ENCODE data around the gene STEAP4. TPM values are rescaled to one million over a fixed set of nuclear protein-coding genes. Genes with fewer than 3 reads are reported as not detected.

The STEAP4 gene
- not detected for total RNA-seq

GRCh38 chr7:88306590-88307048 lies at the start of gene STEAP4:
STEAP4 (minus strand) TSS chr7:88306894; CDS start chr7:88284269, 22,625 bp downstream.
- peak within 1 kb of the TSS; percentile 27 for H3K4me3 Mint-ChIP-seq
- H3K9me3 Mint-ChIP-seq = no peaks in the 10 kb centered on the region
- peaks cover 15% of the 10 kb centered on the region for H3K27me3 Mint-ChIP-seq
- no peaks in the 10 kb centered on the region for H3K36me3 Mint-ChIP-seq (ENCODE audit: low read depth)
- DNase-seq = no peak
- ChIA-PET CTCF (interaction anchor here (1.6 kb wide), 1 partner anchor 8 kb away, joined by 3 read pairs; no protein-coding TSS in a partner anchor), POLR2A (no interaction called here)
- H3K4me1 Mint-ChIP-seq = peaks cover 5% of the 10 kb centered on the region
- H3K27ac Mint-ChIP-seq = no peak within 1 kb of the TSS

GRCh38 chr7:88355011-88355410 lies 48.3 kb upstream of the STEAP4 start:
- Mint-ChIP-seq H3K9me3 (no peaks in the 10 kb centered on the region), H3K36me3 (ENCODE audit: low read depth) (no peaks in the 10 kb centered on the region), H3K4me3 (no peak overlapping the region), H3K27ac (no peak overlapping the region), H3K27me3 (peaks cover 18% of the 10 kb centered on the region), H3K4me1 (no peaks in the 10 kb centered on the region)
- ChIA-PET POLR2A (no interaction called here), CTCF (no interaction called here)
- no peak for DNase-seq

GRCh38 chr7:88350118-88350517 lies 43.4 kb upstream of the STEAP4 start:
- no peak for DNase-seq
- ChIA-PET CTCF (no interaction called here), POLR2A (no interaction called here)
- H3K4me3 Mint-ChIP-seq = no peak overlapping the region
- peaks cover 22% of the 10 kb centered on the region for H3K27me3 Mint-ChIP-seq
- H3K36me3 Mint-ChIP-seq (ENCODE audit: low read depth) = no peaks in the 10 kb centered on the region
- no peak overlapping the region for H3K27ac Mint-ChIP-seq
- no peaks in the 10 kb centered on the region for H3K4me1 Mint-ChIP-seq
- H3K9me3 Mint-ChIP-seq = no peaks in the 10 kb centered on the region

GRCh38 chr7:88347517-88347916 lies 40.8 kb upstream of the STEAP4 start:
- no peaks in the 10 kb centered on the region for H3K9me3 Mint-ChIP-seq
- H3K4me3 Mint-ChIP-seq = no peak overlapping the region
- CTCF ChIA-PET = no interaction called here
- no peaks in the 10 kb centered on the region for H3K4me1 Mint-ChIP-seq
- H3K27ac Mint-ChIP-seq = no peak overlapping the region
- no peaks in the 10 kb centered on the region for H3K36me3 Mint-ChIP-seq (ENCODE audit: low read depth)
- peaks cover 17% of the 10 kb centered on the region for H3K27me3 Mint-ChIP-seq
- POLR2A ChIA-PET = no interaction called here
- DNase-seq = no peak

GRCh38 chr7:88347090-88347489 lies 40.4 kb upstream of the STEAP4 start:
- Mint-ChIP-seq H3K9me3 (no peaks in the 10 kb centered on the region), H3K27ac (no peak overlapping the region), H3K27me3 (peaks cover 17% of the 10 kb centered on the region), H3K4me3 (no peak overlapping the region), H3K4me1 (no peaks in the 10 kb centered on the region), H3K36me3 (ENCODE audit: low read depth) (no peaks in the 10 kb centered on the region)
- POLR2A ChIA-PET = no interaction called here
- CTCF ChIA-PET = no interaction called here
- DNase-seq = no peak

GRCh38 chr7:88346357-88346756 lies 39.7 kb upstream of the STEAP4 start:
- no peak overlapping the region for H3K27ac Mint-ChIP-seq
- no peak overlapping the region for H3K4me3 Mint-ChIP-seq
- CTCF ChIA-PET = interaction anchor here (0.9 kb wide), 1 partner anchor 12 kb away, joined by 4 read pairs; no protein-coding TSS in a partner anchor
- no peaks in the 10 kb centered on the region for H3K4me1 Mint-ChIP-seq
- POLR2A ChIA-PET = no interaction called here
- no peaks in the 10 kb centered on the region for H3K9me3 Mint-ChIP-seq
- no peak for DNase-seq
- H3K36me3 Mint-ChIP-seq (ENCODE audit: low read depth) = no peaks in the 10 kb centered on the region
- H3K27me3 Mint-ChIP-seq = peaks cover 13% of the 10 kb centered on the region

- Mint-ChIP-seq H3K4me3 (no peak overlapping the region), H3K9me3 (no peaks in the 10 kb centered on the region), H3K36me3 (ENCODE audit: low read depth) (no peaks in the 10 kb centered on the region), H3K27ac (no peak overlapping the region), H3K27me3 (peaks cover 6% of the 10 kb centered on the region), H3K4me1 (no peaks in the 10 kb centered on the region)
- ChIA-PET POLR2A (no interaction called here), CTCF (interaction anchor here (0.8 to 2.1 kb wide), 4 partner anchors 13 to 446 kb away, joined by 3 to 4 read pairs (median 4); no protein-coding TSS in a partner anchor)
- DNase-seq = no peak
Measured at GRCh38 chr7:88344956-88345832, 38.5 kb upstream of the STEAP4 start.

- H3K9me3 Mint-ChIP-seq = no peaks in the 10 kb centered on the region
- no peak overlapping the region for H3K27ac Mint-ChIP-seq
- POLR2A ChIA-PET = no interaction called here
- no peaks in the 10 kb centered on the region for H3K4me1 Mint-ChIP-seq
- CTCF ChIA-PET = interaction anchor here (2.1 kb wide), 1 partner anchor 101 kb away, joined by 4 read pairs; no protein-coding TSS in a partner anchor
- no peak for DNase-seq
- H3K4me3 Mint-ChIP-seq = no peak overlapping the region
- no peaks in the 10 kb centered on the region for H3K36me3 Mint-ChIP-seq (ENCODE audit: low read depth)
- H3K27me3 Mint-ChIP-seq = peaks cover 6% of the 10 kb centered on the region
Measured at GRCh38 chr7:88344271-88344670, 37.6 kb upstream of the STEAP4 start.

GRCh38 chr7:88339195-88339922 lies 32.7 kb upstream of the STEAP4 start:
- H3K36me3 Mint-ChIP-seq (ENCODE audit: low read depth) = no peaks in the 10 kb centered on the region
- peaks cover 1% of the 10 kb centered on the region for H3K27me3 Mint-ChIP-seq
- H3K9me3 Mint-ChIP-seq = no peaks in the 10 kb centered on the region
- H3K27ac Mint-ChIP-seq = no peak overlapping the region
- no peak overlapping the region for H3K4me3 Mint-ChIP-seq
- no peak for DNase-seq
- POLR2A ChIA-PET = no interaction called here
- CTCF ChIA-PET = no interaction called here
- no peaks in the 10 kb centered on the region for H3K4me1 Mint-ChIP-seq

GRCh38 chr7:88338503-88338902 lies 31.8 kb upstream of the STEAP4 start:
- no peaks in the 10 kb centered on the region for H3K4me1 Mint-ChIP-seq

GRCh38 chr7:88337572-88337971 lies 30.9 kb upstream of the STEAP4 start:
- H3K4me1 Mint-ChIP-seq = no peaks in the 10 kb centered on the region

More at GRCh38 chr7:88338503-88338902, 31.8 kb upstream of the STEAP4 start:
- Mint-ChIP-seq H3K9me3 (no peaks in the 10 kb centered on the region), H3K27ac (no peak overlapping the region), H3K27me3 (no peaks in the 10 kb centered on the region), H3K36me3 (ENCODE audit: low read depth) (no peaks in the 10 kb centered on the region), H3K4me3 (no peak overlapping the region)
- CTCF ChIA-PET = no interaction called here
- POLR2A ChIA-PET = no interaction called here
- no peak for DNase-seq

GRCh38 chr7:88331322-88331721 lies 24.6 kb upstream of the STEAP4 start:
- Mint-ChIP-seq H3K36me3 (ENCODE audit: low read depth) (no peaks in the 10 kb centered on the region), H3K4me3 (no peak overlapping the region), H3K27me3 (no peaks in the 10 kb centered on the region), H3K9me3 (no peaks in the 10 kb centered on the region), H3K27ac (no peak overlapping the region), H3K4me1 (no peaks in the 10 kb centered on the region)
- ChIA-PET POLR2A (no interaction called here), CTCF (no interaction called here)
- DNase-seq = no peak

More at GRCh38 chr7:88337572-88337971, 30.9 kb upstream of the STEAP4 start:
- Mint-ChIP-seq H3K27me3 (no peaks in the 10 kb centered on the region), H3K9me3 (no peaks in the 10 kb centered on the region), H3K27ac (no peak overlapping the region), H3K4me3 (no peak overlapping the region), H3K36me3 (ENCODE audit: low read depth) (no peaks in the 10 kb centered on the region)
- DNase-seq = no peak
- POLR2A ChIA-PET = no interaction called here
- CTCF ChIA-PET = no interaction called here

GRCh38 chr7:88329532-88330463 lies 23.1 kb upstream of the STEAP4 start:
- CTCF ChIA-PET = no interaction called here
- H3K4me3 Mint-ChIP-seq = no peak overlapping the region
- H3K9me3 Mint-ChIP-seq = no peaks in the 10 kb centered on the region
- no peaks in the 10 kb centered on the region for H3K27me3 Mint-ChIP-seq
- no peaks in the 10 kb centered on the region for H3K4me1 Mint-ChIP-seq
- H3K27ac Mint-ChIP-seq = no peak overlapping the region
- POLR2A ChIA-PET = no interaction called here
- H3K36me3 Mint-ChIP-seq (ENCODE audit: low read depth) = no peaks in the 10 kb centered on the region
- no peak for DNase-seq

All from activated CD4-positive, alpha-beta memory T cell treated with anti-CD3 and anti-CD28 coated beads, Interleukin-2, amount 10 ng/mL, durations not matched to agents 7 days and 5 days (primary cell).